GM21367 (cell line): ENCODE results near the gene ZFX.
A peak's percentile ranks its signal among the peaks of the same experiment; 100 is the strongest.
"Not testable (repeated sequence)": the region's sequence is repeated elsewhere in the genome, so short reads cannot be mapped to it uniquely, and the experiment has no call there.

ENCODE experiments used
- ATAC-seq: cut with Tn5 transposase; IDR thresholded peaks from one replicate; pipeline ENCODE4 v1.9.1; 2021; ENCODE audit not compliant: unreplicated experiment

The ZFX gene

GRCh38 chrX:24150898-24151297 is 1.4 kb downstream of the ZFX start:
- ATAC-seq, result no peak

GRCh38 chrX:24151513-24151912 is 2.0 kb downstream of the ZFX start:
- no peak for ATAC-seq

- ATAC-seq, result no peak
Measured at GRCh38 chrX:24153178-24153795, 3.8 kb downstream of the ZFX start.

GRCh38 chrX:24153796-24154189 is 4.3 kb downstream of the ZFX start:
- no peak for ATAC-seq

- no peak for ATAC-seq
Measured at GRCh38 chrX:24154490-24155034, 5.0 kb downstream of the ZFX start.

GRCh38 chrX:24155747-24156146 is 6.2 kb downstream of the ZFX start:
- not testable (repeated sequence) for ATAC-seq

GRCh38 chrX:24156177-24156576 is 6.6 kb downstream of the ZFX start:
- no peak for ATAC-seq

GRCh38 chrX:24158881-24159280 is 9.4 kb downstream of the ZFX start:
- ATAC-seq, result no peak

GRCh38 chrX:24166078-24166477 is 16.5 kb downstream of the ZFX start:
- no peak for ATAC-seq

- peak; percentile 46 for ATAC-seq
Measured at GRCh38 chrX:24167719-24168472, 18.4 kb downstream of the ZFX start.

- peak; percentile 41 for ATAC-seq
Measured at GRCh38 chrX:24168807-24169206, 19.3 kb downstream of the ZFX start.

- peak; percentile 74 for ATAC-seq
Measured at GRCh38 chrX:24169211-24169610, 19.7 kb downstream of the ZFX start.

GRCh38 chrX:24173115-24173847 is 23.8 kb downstream of the ZFX start:
- no peak for ATAC-seq

- ATAC-seq, result no peak
Measured at GRCh38 chrX:24175276-24175675, 25.7 kb downstream of the ZFX start.

GRCh38 chrX:24178441-24178840 is 28.9 kb downstream of the ZFX start:
- ATAC-seq, result no peak

- no peak for ATAC-seq
Measured at GRCh38 chrX:24184018-24184417, 34.5 kb downstream of the ZFX start.

- no peak for ATAC-seq
Measured at GRCh38 chrX:24186483-24186882, 37.0 kb downstream of the ZFX start.

- no peak for ATAC-seq
Measured at GRCh38 chrX:24186986-24187385, 37.5 kb downstream of the ZFX start.

GRCh38 chrX:24189490-24189889 is 40.0 kb downstream of the ZFX start:
- no peak for ATAC-seq

- no peak for ATAC-seq
Measured at GRCh38 chrX:24190500-24191156, 41.1 kb downstream of the ZFX start.

GRCh38 chrX:24196509-24196908 is 47.0 kb downstream of the ZFX start:
- no peak for ATAC-seq
